Stimulated activated memory B cell treated with anti-CD40 and anti-IgM and Interleukin-4, amounts not matched to agents 10 μg/mL and 1 μg/mL and 100 μg/mL, for 72 hours (primary cell): ENCODE data around the gene SLC29A2.

Source experiments
- ATAC-seq: fragments of 150-1000 bp; cut with Tn5 transposase; 2 replicates; pipeline ENCODE4 v1.10.0; 2021
- H3K27ac Mint-ChIP-seq: one replicate; pipeline ENCODE4 v1.8.0; 2022; ENCODE audit warnings: mild to moderate bottlenecking, mixed read lengths
- H3K27me3 Mint-ChIP-seq: one replicate; pipeline ENCODE4 v1.8.0; 2022; ENCODE audit warnings: mixed read lengths
- H3K36me3 Mint-ChIP-seq: one replicate; pipeline ENCODE4 v1.8.0; 2022; ENCODE audit warnings: mixed read lengths
- H3K4me1 Mint-ChIP-seq: one replicate; pipeline ENCODE4 v1.8.0; 2022; ENCODE audit warnings: mixed read lengths
- H3K4me3 Mint-ChIP-seq: one replicate; pipeline ENCODE4 v1.8.0; 2022; ENCODE audit warnings: mild to moderate bottlenecking, moderate library complexity, mixed read lengths
- H3K9me3 Mint-ChIP-seq: one replicate; pipeline ENCODE4 v1.8.0; 2022; ENCODE audit warnings: mixed read lengths

The SLC29A2 gene, protein sequence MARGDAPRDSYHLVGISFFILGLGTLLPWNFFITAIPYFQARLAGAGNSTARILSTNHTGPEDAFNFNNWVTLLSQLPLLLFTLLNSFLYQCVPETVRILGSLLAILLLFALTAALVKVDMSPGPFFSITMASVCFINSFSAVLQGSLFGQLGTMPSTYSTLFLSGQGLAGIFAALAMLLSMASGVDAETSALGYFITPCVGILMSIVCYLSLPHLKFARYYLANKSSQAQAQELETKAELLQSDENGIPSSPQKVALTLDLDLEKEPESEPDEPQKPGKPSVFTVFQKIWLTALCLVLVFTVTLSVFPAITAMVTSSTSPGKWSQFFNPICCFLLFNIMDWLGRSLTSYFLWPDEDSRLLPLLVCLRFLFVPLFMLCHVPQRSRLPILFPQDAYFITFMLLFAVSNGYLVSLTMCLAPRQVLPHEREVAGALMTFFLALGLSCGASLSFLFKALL

DNA sequence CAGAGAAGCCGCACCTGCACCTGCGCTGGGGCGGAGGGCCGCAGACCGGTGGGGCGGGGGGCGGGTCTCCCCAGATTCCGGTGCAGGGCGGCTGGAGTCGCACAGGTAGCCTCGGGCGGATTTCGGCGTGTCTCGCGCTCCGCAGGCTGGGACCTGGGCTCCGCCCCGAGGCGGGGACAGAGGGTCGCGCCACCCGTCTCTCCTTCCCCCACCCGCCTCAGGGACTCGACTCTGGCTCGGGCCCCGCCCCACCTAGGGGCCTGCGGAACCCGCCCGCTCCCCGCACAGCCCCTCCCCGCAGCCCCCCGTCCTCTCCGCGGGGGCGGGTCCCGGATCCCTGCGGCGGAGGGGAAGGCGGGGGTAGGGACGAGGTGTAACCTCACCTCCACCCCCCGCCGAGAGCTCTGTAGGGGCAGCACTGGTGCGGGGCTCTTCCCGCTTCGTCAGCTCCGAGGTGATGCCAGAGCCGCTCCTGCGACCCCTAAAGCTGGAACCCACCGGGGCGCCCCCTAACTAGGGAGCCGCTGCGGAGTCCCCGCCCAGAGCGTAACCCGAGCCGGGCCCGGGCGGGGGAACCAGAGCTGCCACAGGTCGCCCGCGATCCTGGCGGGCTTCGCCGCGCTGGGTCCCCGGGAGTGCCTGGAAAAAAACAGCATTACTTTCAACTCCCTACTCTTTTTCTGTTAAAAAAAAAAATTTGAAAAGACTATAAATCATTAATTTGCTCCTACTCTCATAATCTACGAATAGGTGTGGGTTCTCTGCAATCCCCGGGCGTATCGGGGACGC, at the start of gene SLC29A2:
Gene SLC29A2, minus strand, starts transcription at position 134 of the 789 bp plus-strand sequence. CDS start 169 bp downstream, outside the sequence.
- peak; percentile 92 for ATAC-seq
- H3K4me1 Mint-ChIP-seq: peaks cover 7% of the 10 kb centered on the region
- H3K27ac Mint-ChIP-seq: peak within 1 kb of the TSS; percentile 84
- peak within 1 kb of the TSS; percentile 81 for H3K4me3 Mint-ChIP-seq
- no peaks in the 10 kb centered on the region for H3K9me3 Mint-ChIP-seq
- peaks cover 16% of the 10 kb centered on the region for H3K36me3 Mint-ChIP-seq
- H3K27me3 Mint-ChIP-seq: no peaks in the 10 kb centered on the region

DNA sequence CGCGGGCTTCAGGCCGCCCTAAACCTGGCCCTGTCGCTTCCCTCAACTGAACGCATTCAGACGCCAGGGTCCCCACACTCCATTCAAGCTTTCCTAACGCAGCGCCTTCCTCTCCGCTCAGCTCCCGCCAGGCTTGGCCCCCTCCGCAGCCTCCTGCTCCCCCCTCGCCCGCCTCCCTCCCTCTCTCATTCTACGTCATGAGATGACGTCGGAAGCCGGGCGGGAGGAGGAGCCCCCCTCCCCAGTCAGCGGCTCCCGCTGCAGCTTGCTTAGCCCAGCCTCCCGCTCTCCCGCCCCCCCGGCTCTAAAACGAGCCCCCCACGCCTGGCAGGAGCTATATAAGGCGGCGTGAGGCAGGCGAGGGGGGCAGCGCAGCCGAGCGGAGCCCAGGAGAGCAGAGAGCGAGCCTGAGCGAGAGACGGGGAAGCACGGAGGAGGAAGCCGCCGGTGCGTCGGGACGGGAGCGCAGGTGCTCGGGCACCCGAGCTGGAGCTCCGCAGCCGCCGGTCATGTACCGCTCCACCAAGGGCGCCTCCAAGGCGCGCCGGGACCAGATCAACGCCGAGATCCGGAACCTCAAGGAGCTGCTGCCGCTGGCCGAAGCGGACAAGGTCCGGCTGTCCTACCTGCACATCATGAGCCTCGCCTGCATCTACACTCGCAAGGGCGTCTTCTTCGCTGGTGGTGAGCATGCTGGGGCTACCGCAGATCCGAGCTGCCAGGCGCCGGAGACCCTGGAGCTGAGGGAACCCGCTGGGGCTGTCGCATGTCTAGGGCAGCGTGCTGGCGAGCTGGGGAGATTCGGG, 49.3 kb upstream of the SLC29A2 start, which contains the start of gene NPAS4:
Gene NPAS4, plus strand, starts transcription at position 365 of the 806 bp plus-strand sequence. Its CDS starts 145 bp downstream, at position 510.
- Mint-ChIP-seq H3K36me3 (no peaks in the 10 kb centered on the region), H3K27ac (no peak within 1 kb of the TSS), H3K27me3 (peaks cover 38% of the 10 kb centered on the region), H3K4me1 (peaks cover 18% of the 10 kb centered on the region), H3K4me3 (no peak within 1 kb of the TSS), H3K9me3 (no peaks in the 10 kb centered on the region)
- no peak for ATAC-seq

DNA sequence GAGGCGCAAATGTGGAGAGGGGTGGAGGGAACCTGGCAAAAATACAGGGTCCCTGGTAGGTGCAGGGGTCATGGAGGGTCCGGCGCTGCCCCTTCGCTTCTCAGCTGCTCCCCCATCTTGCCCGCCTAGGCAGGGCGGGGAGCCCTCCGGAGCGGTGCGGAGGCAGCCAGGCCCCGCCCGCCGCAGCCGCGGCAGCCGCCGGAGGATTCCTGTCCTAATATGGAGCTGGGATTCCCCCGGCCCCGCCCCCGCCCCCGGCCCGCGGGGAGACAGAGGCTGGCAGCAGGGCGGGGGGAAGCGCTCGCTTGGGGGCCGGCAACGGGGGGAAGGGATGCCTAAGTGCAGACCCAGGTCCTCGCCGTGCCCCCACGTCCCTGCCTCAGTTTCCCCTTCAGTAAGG, 48.3 kb upstream of the SLC29A2 start:
- ATAC-seq: no peak
- Mint-ChIP-seq H3K27ac (no peak overlapping the region), H3K27me3 (peaks cover 49% of the 10 kb centered on the region), H3K9me3 (no peaks in the 10 kb centered on the region), H3K4me1 (peaks cover 18% of the 10 kb centered on the region), H3K36me3 (no peaks in the 10 kb centered on the region), H3K4me3 (no peak overlapping the region)

DNA sequence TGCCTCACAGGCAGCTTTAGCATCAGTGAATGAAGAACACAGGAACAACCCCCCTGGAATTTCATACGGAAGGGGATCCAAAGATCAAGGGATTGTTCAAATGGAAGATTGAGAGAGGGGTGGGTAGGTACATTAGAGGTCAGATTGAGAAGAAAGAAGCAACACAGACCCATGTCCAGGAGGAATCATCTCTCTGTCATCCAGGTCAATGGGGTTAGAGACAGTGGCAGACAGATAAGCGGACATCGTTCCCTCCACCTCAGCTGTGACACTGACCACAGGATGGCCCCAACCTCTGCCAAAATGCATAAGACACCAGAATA, 47.4 kb upstream of the SLC29A2 start:
- no peaks in the 10 kb centered on the region for H3K36me3 Mint-ChIP-seq
- H3K27me3 Mint-ChIP-seq: peaks cover 57% of the 10 kb centered on the region
- no peaks in the 10 kb centered on the region for H3K9me3 Mint-ChIP-seq
- H3K4me3 Mint-ChIP-seq: peak overlapping the region; percentile 5
- H3K27ac Mint-ChIP-seq: no peak overlapping the region
- no peak for ATAC-seq
- H3K4me1 Mint-ChIP-seq: peaks cover 18% of the 10 kb centered on the region

DNA sequence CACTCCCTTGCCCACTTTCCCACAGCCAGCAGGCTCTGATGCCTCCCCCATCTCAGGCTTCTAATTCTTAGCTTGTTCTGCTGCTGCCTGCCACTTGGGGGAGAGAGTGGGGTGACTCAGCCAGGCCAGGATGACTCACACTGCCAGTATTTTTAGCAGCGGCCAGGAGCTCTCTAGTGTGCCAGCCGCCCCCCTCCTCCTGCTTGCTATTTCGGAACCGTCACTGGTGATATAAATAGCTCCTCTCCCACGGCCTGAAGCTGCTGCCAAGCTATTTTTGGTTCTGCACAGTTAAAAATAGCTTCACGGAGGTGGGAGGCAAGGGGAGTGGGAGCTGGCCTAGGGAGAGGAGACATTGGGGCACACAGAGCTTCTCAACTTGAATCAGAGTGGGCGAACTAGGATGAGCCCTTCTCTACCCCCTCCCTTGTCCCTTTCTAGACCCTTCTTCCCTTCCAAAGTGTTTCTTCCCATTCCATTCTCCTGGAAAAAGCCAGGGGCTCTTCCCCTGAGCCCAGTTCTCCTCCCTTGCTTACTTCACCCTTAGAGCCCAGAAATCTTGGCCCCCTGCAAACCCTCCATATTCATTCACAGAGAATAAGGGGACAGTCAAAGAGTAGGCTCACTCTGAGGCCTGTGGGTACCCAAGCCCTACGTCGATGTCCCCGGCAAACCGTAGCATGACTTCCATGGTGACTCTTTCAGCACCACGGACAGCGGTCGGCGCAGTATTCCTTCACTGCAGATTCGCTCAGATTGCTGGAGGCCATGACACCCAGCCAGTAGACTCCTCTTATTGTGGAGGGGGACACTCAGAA, 46.8 kb upstream of the SLC29A2 start:
- Mint-ChIP-seq H3K27ac (no peak overlapping the region), H3K27me3 (peaks cover 63% of the 10 kb centered on the region), H3K4me1 (peaks cover 18% of the 10 kb centered on the region), H3K36me3 (no peaks in the 10 kb centered on the region), H3K4me3 (peak overlapping the region; percentile 5), H3K9me3 (no peaks in the 10 kb centered on the region)
- peak; percentile 75 for ATAC-seq

DNA sequence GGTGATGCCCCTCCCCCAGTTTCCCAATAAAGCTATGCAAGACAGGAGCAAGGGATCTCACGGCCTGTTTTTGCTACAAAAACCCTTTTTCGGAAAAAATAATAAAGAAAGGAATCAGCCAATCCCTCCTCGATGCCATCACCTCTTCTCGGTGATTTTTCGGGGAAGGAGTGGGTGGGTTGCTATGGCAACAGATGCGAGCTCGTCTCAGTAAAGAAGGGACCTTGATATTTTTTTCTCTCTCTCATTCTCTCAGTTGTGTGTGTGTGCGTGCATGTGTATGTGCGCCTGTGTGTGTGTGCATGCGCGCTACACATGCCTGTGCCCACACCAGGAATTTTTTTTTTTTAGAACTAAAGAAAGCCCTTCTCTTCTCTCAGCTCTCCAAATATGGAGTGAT, 45.4 kb upstream of the SLC29A2 start:
- Mint-ChIP-seq H3K27me3 (peaks cover 77% of the 10 kb centered on the region), H3K36me3 (no peaks in the 10 kb centered on the region), H3K4me3 (no peak overlapping the region), H3K27ac (no peak overlapping the region), H3K9me3 (no peaks in the 10 kb centered on the region), H3K4me1 (peaks cover 18% of the 10 kb centered on the region)
- ATAC-seq: no peak

DNA sequence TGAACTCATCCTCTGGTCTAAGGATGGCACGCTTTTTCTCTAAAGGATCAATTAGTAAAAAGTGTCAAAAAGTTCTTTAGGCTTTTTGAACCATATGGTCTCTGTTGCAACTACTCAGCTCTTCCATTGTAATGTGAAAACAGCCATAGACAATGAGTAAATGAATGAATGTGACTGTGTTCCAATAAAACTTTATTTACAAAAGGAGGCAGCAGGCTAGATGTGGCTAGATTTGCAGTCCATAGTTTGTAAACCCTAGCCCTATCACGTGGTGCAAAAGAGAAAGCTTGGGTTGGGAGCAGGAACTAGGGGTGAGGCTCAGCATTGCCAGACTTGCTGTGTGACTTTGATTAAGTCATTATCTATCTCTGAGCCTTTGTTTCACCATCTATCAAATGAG, 43.9 kb upstream of the SLC29A2 start:
- ATAC-seq: no peak
- H3K36me3 Mint-ChIP-seq: no peaks in the 10 kb centered on the region
- H3K9me3 Mint-ChIP-seq: no peaks in the 10 kb centered on the region
- H3K4me3 Mint-ChIP-seq: no peak overlapping the region
- peaks cover 88% of the 10 kb centered on the region for H3K27me3 Mint-ChIP-seq
- H3K4me1 Mint-ChIP-seq: peaks cover 18% of the 10 kb centered on the region
- no peak overlapping the region for H3K27ac Mint-ChIP-seq

DNA sequence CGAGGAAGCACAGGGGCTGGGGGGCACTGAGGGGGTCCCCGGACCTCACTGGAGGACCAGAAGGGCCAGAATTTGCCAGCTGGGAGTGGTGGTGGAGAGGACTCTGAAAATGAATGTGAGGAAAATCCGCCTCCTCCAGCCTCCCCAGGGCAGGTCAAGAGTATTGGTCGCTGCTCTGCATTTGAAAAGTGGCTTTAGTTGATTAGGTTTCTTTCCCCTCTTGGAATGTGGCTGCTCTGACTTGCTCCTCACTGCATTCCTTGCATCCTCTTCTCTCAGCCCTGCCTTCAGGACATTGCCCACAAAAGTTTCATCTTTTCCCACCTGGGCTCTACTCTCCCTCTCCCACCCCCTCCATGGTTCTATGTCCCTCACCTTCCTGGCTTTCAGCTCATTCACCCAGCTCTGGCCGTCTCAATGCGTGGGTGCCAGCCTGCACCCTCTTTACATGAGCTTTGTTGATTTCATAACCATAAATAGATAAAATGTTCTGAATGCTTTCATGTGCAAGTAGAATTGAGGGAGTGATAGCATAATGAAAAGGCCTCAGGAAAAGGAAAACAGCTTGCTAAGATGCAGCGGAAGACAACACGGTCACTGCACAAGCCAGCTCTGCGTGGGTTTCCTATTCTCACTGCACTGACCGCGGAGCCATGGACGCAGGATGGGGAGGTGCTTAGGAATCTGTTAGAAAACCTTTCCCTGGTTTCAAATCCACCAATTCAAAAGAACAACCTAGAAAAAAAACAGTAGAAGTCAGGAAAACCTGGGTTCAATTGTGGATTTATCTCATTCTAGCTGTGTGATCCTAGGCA, 42.8 kb upstream of the SLC29A2 start:
- Mint-ChIP-seq H3K4me3 (no peak overlapping the region), H3K27me3 (peaks cover 93% of the 10 kb centered on the region), H3K27ac (no peak overlapping the region), H3K4me1 (peaks cover 18% of the 10 kb centered on the region), H3K9me3 (no peaks in the 10 kb centered on the region), H3K36me3 (no peaks in the 10 kb centered on the region)
- no peak for ATAC-seq

DNA sequence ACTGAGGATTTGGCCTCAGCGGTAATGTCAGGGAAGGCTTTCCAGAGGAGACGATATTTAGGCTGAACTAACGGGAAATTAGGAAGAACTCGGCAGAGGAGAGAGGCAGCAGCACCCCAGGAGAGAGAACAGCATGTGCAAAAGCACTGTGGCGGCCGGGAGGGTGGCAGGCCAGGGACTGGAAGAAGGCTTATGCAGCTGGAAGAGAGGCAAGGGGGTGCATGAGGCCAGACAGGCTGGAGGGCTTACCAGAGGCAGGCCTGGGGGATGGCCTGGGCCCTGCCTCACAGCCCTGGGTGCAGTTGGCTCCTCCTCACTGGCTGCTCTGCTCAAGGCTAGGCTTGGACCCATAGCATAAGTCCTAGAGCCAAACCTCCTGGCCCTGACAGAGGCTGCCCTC, 41.6 kb upstream of the SLC29A2 start:
- ATAC-seq: no peak
- H3K9me3 Mint-ChIP-seq: no peaks in the 10 kb centered on the region
- H3K27ac Mint-ChIP-seq: no peak overlapping the region
- no peaks in the 10 kb centered on the region for H3K36me3 Mint-ChIP-seq
- H3K27me3 Mint-ChIP-seq: peaks cover 88% of the 10 kb centered on the region
- H3K4me3 Mint-ChIP-seq: no peak overlapping the region
- H3K4me1 Mint-ChIP-seq: peaks cover 17% of the 10 kb centered on the region

DNA sequence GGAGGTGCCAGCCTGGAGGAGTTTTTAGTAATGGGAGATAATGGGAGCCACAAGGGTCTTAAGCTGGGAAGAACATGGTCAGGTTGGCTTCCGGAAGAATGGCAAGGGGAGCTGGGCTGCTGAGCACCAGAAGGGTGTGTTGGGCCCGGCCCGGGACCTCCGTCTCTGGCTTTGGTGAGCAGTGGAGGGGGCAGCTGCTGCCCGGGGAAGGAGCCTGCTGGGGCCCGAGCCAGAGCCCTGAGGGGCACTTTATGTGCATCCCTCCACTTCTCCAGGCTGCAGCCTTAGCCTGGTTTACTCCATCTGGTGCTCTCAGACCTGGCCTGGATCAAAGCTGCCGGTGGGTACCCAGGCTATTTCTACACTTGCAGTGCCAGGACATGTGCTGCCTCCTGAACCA, 40.5 kb upstream of the SLC29A2 start:
- H3K9me3 Mint-ChIP-seq: no peaks in the 10 kb centered on the region
- peaks cover 81% of the 10 kb centered on the region for H3K27me3 Mint-ChIP-seq
- H3K27ac Mint-ChIP-seq: no peak overlapping the region
- ATAC-seq: no peak
- H3K4me3 Mint-ChIP-seq: no peak overlapping the region
- H3K36me3 Mint-ChIP-seq: no peaks in the 10 kb centered on the region
- H3K4me1 Mint-ChIP-seq: peaks cover 7% of the 10 kb centered on the region

DNA sequence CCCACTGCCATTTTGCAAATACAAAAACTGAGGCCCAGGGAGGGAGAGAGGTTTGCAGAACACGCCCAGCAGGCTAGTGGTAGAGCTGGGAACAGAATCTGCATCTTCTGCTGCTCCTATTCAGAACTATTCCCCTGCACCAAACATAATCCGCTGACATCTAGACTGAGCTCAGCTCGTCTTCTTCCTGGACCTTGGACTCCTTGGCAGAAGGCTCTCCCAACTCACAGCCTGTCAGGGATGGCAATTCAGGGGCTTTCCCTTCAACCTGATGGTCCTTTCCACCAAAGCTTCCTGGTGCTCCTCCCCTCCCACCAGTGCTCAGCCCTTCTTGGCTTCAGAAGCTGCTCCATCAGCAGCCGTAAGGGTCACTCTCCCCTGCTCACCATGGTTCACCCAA, 39.8 kb upstream of the SLC29A2 start:
- H3K36me3 Mint-ChIP-seq: no peaks in the 10 kb centered on the region
- no peak overlapping the region for H3K4me3 Mint-ChIP-seq
- no peak overlapping the region for H3K27ac Mint-ChIP-seq
- no peaks in the 10 kb centered on the region for H3K9me3 Mint-ChIP-seq
- peaks cover 81% of the 10 kb centered on the region for H3K27me3 Mint-ChIP-seq
- ATAC-seq: no peak
- H3K4me1 Mint-ChIP-seq: peaks cover 6% of the 10 kb centered on the region

DNA sequence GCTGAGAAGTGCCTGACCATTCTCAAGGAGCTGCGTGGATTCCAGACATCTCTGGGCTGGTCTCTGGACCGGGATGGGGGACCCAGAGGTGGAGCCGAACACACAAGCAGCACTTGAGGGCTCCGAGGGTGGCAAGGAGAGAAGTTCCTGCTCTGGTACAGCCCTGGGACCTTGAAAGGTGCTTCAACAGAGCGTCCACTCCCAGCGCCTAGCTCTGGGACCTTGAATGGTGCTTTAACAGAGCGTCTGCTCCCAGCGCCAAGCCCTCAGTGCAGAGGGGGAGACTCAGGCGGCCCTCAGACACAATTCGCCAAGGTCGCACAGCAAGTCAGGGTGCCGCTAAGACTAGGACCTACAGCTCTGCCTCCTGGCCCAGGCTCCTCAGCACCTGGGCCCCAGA, 38.6 kb upstream of the SLC29A2 start:
- H3K27me3 Mint-ChIP-seq: peaks cover 77% of the 10 kb centered on the region
- no peak overlapping the region for H3K27ac Mint-ChIP-seq
- no peak overlapping the region for H3K4me3 Mint-ChIP-seq
- no peaks in the 10 kb centered on the region for H3K9me3 Mint-ChIP-seq
- no peaks in the 10 kb centered on the region for H3K36me3 Mint-ChIP-seq
- ATAC-seq: no peak
- H3K4me1 Mint-ChIP-seq: peaks cover 6% of the 10 kb centered on the region

DNA sequence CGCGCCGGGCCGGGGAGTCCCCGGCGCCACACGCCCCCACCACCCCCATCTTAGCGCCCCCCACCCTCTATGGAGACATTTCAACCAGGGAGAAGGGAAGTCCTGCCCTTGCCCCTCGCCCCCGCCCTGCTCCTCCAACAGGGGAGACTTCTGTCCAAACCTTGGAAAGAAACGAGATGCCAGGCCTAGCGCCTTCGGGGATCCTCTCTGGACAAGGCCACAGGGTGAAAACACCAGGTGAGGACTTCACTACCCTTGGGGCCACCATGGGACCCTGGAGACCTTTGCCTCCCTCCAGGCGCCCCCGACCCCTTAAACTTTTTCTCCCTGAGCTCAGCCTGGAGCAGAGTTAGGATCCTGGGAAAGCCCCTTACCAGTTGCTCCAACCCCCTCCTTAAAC, 37.7 kb upstream of the SLC29A2 start:
- Mint-ChIP-seq H3K4me3 (no peak overlapping the region), H3K36me3 (no peaks in the 10 kb centered on the region), H3K9me3 (no peaks in the 10 kb centered on the region), H3K4me1 (peaks cover 6% of the 10 kb centered on the region), H3K27ac (no peak overlapping the region), H3K27me3 (peaks cover 74% of the 10 kb centered on the region)
- no peak for ATAC-seq
